IMR-90 (cell line): ENCODE data around the gene ARHGAP23. TPM values are rescaled to one million over a fixed set of nuclear protein-coding genes. Genes with fewer than 3 reads are reported as not detected.

Experiments
- ATAC-seq: fragments of 200-7000 bp; cut with Tn5 transposase; 2 replicates; pipeline ENCODE4 v1.9.1; 2020; ENCODE audit warnings: low read depth, mild to moderate bottlenecking, moderate library complexity
- BruUV-seq: library from RNA; stranded (reverse); fragments of 400-500 nt; replicated peaks from 2 replicates; lab custom pipeline; 2021; lab: Mats Ljungman, UMichigan
- CTCF ChIA-PET: fragments of 300-600 bp; formaldehyde crosslinking; extraction: SDS; loops from one replicate; lab custom pipeline; 2021; ENCODE audit warnings: antibody characterized with exemption; lab: Yijun Ruan, JAX
- POLR2A ChIA-PET: fragments of 300-600 bp; sonication (Branson Sonifier 250); formaldehyde crosslinking; loops from one replicate; lab custom pipeline; 2022; ENCODE audit warnings: antibody characterized with exemption; ENCODE audit not compliant: unreplicated experiment; lab: Charles Lee
- DNase-seq: peaks from one replicate; pipeline ENCODE4 v3.0.0; 2013
- H2AFZ ChIP-seq: replicated peaks from 2 replicates; pipeline ENCODE3; 2013; ENCODE audit warnings: low read length, mild to moderate bottlenecking; ENCODE audit not compliant: poor library complexity
- H2AK5ac ChIP-seq: 2 replicates; pipeline ENCODE4 v1.6.1; 2013; ENCODE audit warnings: low read depth, low read length, inconsistent platforms
- H2AK9ac ChIP-seq: replicated peaks from 2 replicates; pipeline ENCODE3; 2013; ENCODE audit warnings: mild to moderate bottlenecking, low read depth, low read length, moderate library complexity; ENCODE audit not compliant: poor library complexity
- H2BK120ac ChIP-seq: 2 replicates; pipeline ENCODE4 v1.6.1; 2013; ENCODE audit warnings: low read depth, low read length, inconsistent platforms
- H2BK15ac ChIP-seq: 3 replicates; pipeline ENCODE4 v1.6.1; 2013; ENCODE audit warnings: low read depth, low read length, inconsistent platforms
- H2BK20ac ChIP-seq: 2 replicates; pipeline ENCODE4 v1.6.1; 2013; ENCODE audit warnings: low read depth, mild to moderate bottlenecking, inconsistent platforms, low read length, moderate library complexity
- H2BK5ac ChIP-seq: 2 replicates; pipeline ENCODE4 v1.6.1; 2013; ENCODE audit warnings: mild to moderate bottlenecking, low read depth, low read length, inconsistent platforms; ENCODE audit not compliant: poor library complexity, severe bottlenecking
- H3K14ac ChIP-seq: replicated peaks from 2 replicates; pipeline ENCODE4 v1.6.1; 2013; ENCODE audit warnings: low read depth, low read length, inconsistent platforms
- H3K18ac ChIP-seq: 2 replicates; pipeline ENCODE4 v1.6.1; 2013; ENCODE audit warnings: low read depth, low read length, control low read depth
- H3K23ac ChIP-seq: 2 replicates; pipeline ENCODE4 v1.6.1; 2013; ENCODE audit warnings: low read depth, low read length, inconsistent platforms
- H3K27ac ChIP-seq: 2 replicates; pipeline ENCODE4 v1.5.1; 2013; ENCODE audit warnings: mild to moderate bottlenecking, control low read depth, low read length; ENCODE audit not compliant: insufficient read depth
- H3K27me3 ChIP-seq: 2 replicates; pipeline ENCODE4 v1.6.1; 2013; ENCODE audit warnings: low read length; ENCODE audit not compliant: control insufficient read depth, insufficient read depth
- H3K36me3 ChIP-seq: 2 replicates; pipeline ENCODE4 v1.6.1; 2013; ENCODE audit warnings: low read length, mixed read lengths; ENCODE audit not compliant: control insufficient read depth, insufficient read depth
- H3K4ac ChIP-seq: 2 replicates; pipeline ENCODE4 v1.6.1; 2013; ENCODE audit warnings: low read depth, low read length, inconsistent platforms
- H3K4me1 ChIP-seq: 2 replicates; pipeline ENCODE4 v1.6.1; 2013; ENCODE audit warnings: low read length, mixed read lengths; ENCODE audit not compliant: control insufficient read depth, insufficient read depth
- H3K4me2 ChIP-seq: 2 replicates; pipeline ENCODE4 v1.6.1; 2013; ENCODE audit warnings: low read depth, mild to moderate bottlenecking, control low read depth, low read length, moderate library complexity
- H3K4me3 ChIP-seq: 2 replicates; pipeline ENCODE4 v1.5.1; 2013; ENCODE audit warnings: low read depth, mild to moderate bottlenecking, control low read depth, low read length, moderate library complexity; ENCODE audit not compliant: insufficient read depth
- H3K56ac ChIP-seq: 2 replicates; pipeline ENCODE4 v1.6.1; 2013; ENCODE audit warnings: low read length, inconsistent platforms; ENCODE audit not compliant: insufficient read depth; ENCODE audit errors: extremely low read depth
- H3K79me1 ChIP-seq, 2 experiments: 2 replicates each; pipeline ENCODE4 v1.6.1; 2013; ENCODE audit warnings: low read length in 2 of 2, inconsistent platforms in 1 of 2, low read depth in 1 of 2
- H3K9ac ChIP-seq: 2 replicates; pipeline ENCODE4 v1.6.1; 2013; ENCODE audit warnings: low read depth, low read length, control low read depth
- H3K9me1 ChIP-seq: 2 replicates; pipeline ENCODE4 v1.6.1; 2013; ENCODE audit warnings: low read length, inconsistent platforms; ENCODE audit not compliant: insufficient read depth
- H3K9me3 ChIP-seq: 2 replicates; pipeline ENCODE4 v1.6.1; 2013; ENCODE audit warnings: low read length; ENCODE audit not compliant: control insufficient read depth, insufficient read depth
- H4K20me1 ChIP-seq: 2 replicates; pipeline ENCODE4 v1.6.1; 2013; ENCODE audit warnings: low read length, inconsistent platforms; ENCODE audit not compliant: insufficient read depth
- H4K5ac ChIP-seq: 2 replicates; pipeline ENCODE4 v1.6.1; 2013; ENCODE audit warnings: mild to moderate bottlenecking, low read depth, low read length, control low read depth
- H4K8ac ChIP-seq, 2 experiments: 2 replicates each; pipeline ENCODE4 v1.6.1; 2013; ENCODE audit warnings: low read depth in 2 of 2, low read length in 2 of 2, control low read depth in 1 of 2, inconsistent platforms in 1 of 2
- H4K91ac ChIP-seq: 2 replicates; pipeline ENCODE4 v1.6.1; 2013; ENCODE audit warnings: low read depth, low read length, inconsistent platforms; ENCODE audit not compliant: insufficient read depth
- BHLHE40 ChIP-seq: fragments of 150-350 bp; IDR thresholded peaks from 2 replicates; pipeline ENCODE4 v1.6.1; 2016; ENCODE audit warnings: mild to moderate bottlenecking, low read depth, low read length
- CEBPB ChIP-seq: IDR thresholded peaks from 2 replicates; pipeline ENCODE4 v1.6.1; 2012; ENCODE audit warnings: low read depth, low read length, improper control_type of control experiment
- CHD1 ChIP-seq: IDR thresholded peaks from 2 replicates; pipeline ENCODE4 v1.6.1; 2012; ENCODE audit warnings: low read depth, low read length, improper control_type of control experiment
- CTCF ChIP-seq: conservative IDR thresholded peaks from 2 replicates; pipeline ENCODE4 v1.5.1; 2012; ENCODE audit warnings: mild to moderate bottlenecking, low read depth, low read length, improper control_type of control experiment
- ELK1 ChIP-seq: fragments of 150-350 bp; IDR thresholded peaks from 2 replicates; pipeline ENCODE4 v1.6.1; 2016; ENCODE audit warnings: low read depth, mild to moderate bottlenecking, low read length, moderate library complexity, borderline replicate concordance
- FOS ChIP-seq: fragments of 150-350 bp; IDR thresholded peaks from 2 replicates; pipeline ENCODE4 v1.6.1; 2016; ENCODE audit warnings: low read depth, low read length
- MAFK ChIP-seq: IDR thresholded peaks from 2 replicates; pipeline ENCODE4 v1.6.1; 2012; ENCODE audit warnings: low read depth, low read length, improper control_type of control experiment
- MAZ ChIP-seq: IDR thresholded peaks from 2 replicates; pipeline ENCODE4 v1.6.1; 2012; ENCODE audit warnings: low read depth, mild to moderate bottlenecking, low read length, improper control_type of control experiment, moderate library complexity, borderline replicate concordance
- MXI1 ChIP-seq: IDR thresholded peaks from 2 replicates; pipeline ENCODE4 v1.6.1; 2012; ENCODE audit warnings: low read depth, mild to moderate bottlenecking, low read length, moderate library complexity, borderline replicate concordance
- NFE2L2 ChIP-seq: fragments of 150-350 bp; IDR thresholded peaks from 2 replicates; pipeline ENCODE4 v1.6.1; 2016; ENCODE audit warnings: low read depth, mild to moderate bottlenecking, low read length
- POLR2A ChIP-seq: IDR thresholded peaks from 2 replicates; pipeline ENCODE4 v1.6.1; 2012; ENCODE audit warnings: mild to moderate bottlenecking, low read depth, low read length
- RAD21 ChIP-seq: IDR thresholded peaks from 2 replicates; pipeline ENCODE4 v1.6.1; 2012; ENCODE audit warnings: low read length, improper control_type of control experiment
- RCOR1 ChIP-seq: IDR thresholded peaks from 2 replicates; pipeline ENCODE4 v1.6.1; 2012; ENCODE audit warnings: mild to moderate bottlenecking, low read length, improper control_type of control experiment; ENCODE audit not compliant: insufficient replicate concordance
- RFX5 ChIP-seq: IDR thresholded peaks from 2 replicates; pipeline ENCODE4 v1.8.0; 2012; ENCODE audit warnings: low read depth, mild to moderate bottlenecking, low read length, moderate library complexity
- SMC3 ChIP-seq: fragments of 150-350 bp; IDR thresholded peaks from 2 replicates; pipeline ENCODE4 v1.6.1; 2016; ENCODE audit warnings: low read depth, mild to moderate bottlenecking, antibody characterized with exemption, low read length, moderate library complexity
- WGBS, 2 experiments: methylation state at CpG; one replicate each; pipeline versions ENCODE4 v1.1.5 to v1.1.7; 2013; ENCODE audit warnings: missing lambda C conversion rate in 2 of 2; ENCODE audit not compliant: insufficient read length in 1 of 2; ENCODE audit errors: extremely low coverage in 2 of 2; 5-methylcytosine and 5-hydroxymethylcytosine counted together
- dilution Hi-C: fragments of 300-500 bp; cut with HindIII; formaldehyde crosslinking; loops from one replicate; pipeline ENCODE4 v1.14.3; 2018; ENCODE audit warnings: low sequenced_read_pairs; ENCODE audit not compliant: unreplicated experiment
- in situ Hi-C: fragments of 300-500 bp; cut with MboI; formaldehyde crosslinking; loops from 3 replicates; pipeline ENCODE4 v1.14.3; 2019; ENCODE audit warnings: low sequenced_read_pairs, inconsistent platforms, mixed read lengths
- intact Hi-C: fragments of 100-400 bp; cut with micrococcal nuclease; formaldehyde crosslinking; loops from 2 replicates; pipeline ENCODE4 v1.10.0; 2022
- polyA plus RNA-seq, 3 experiments: library from polyadenylated mRNA; depleted of rRNA; stranded (reverse); fragments of >200 nt; gene quantifications; 2 replicates each; pipeline ENCODE4 v1.2.3, GENCODE V29; 2012; ENCODE audit warnings: low replicate concordance in 1 of 3
- total RNA-seq: library from RNA; depleted of rRNA; stranded (reverse); fragments of >200 nt; gene quantifications from 2 replicates; pipeline ENCODE4 v1.2.3, GENCODE V29; 2012
- TF ChIP-seq, protein P1 (sequence below): fragments of 150-350 bp; IDR thresholded peaks from 2 replicates; pipeline ENCODE4 v1.6.1; 2017; ENCODE audit warnings: mild to moderate bottlenecking, antibody characterized with exemption, low read length, low read depth

ARHGAP23 gene
- total and polyA plus RNA-seq, 2 of the 4 experiments (the other 2 are of a cell fraction): 9.3 to 43.3 TPM

- no TSS peak for BruUV-seq
- WGBS, 2 experiments: no CpG with 5 or more reads among the region's 8 CpGs
- H3K23ac ChIP-seq: no peak overlapping the region
- no peak overlapping the region for H4K5ac ChIP-seq
- no peak overlapping the region for H3K14ac ChIP-seq
- no peaks in the 10 kb centered on the region for H3K9me1 ChIP-seq
- H2AK5ac ChIP-seq: no peak overlapping the region
- no peak overlapping the region for H3K4me3 ChIP-seq
- no peak overlapping the region for H2AFZ ChIP-seq
- no peak overlapping the region for H4K91ac ChIP-seq
- no peak for ATAC-seq
- no peak overlapping the region for H2BK120ac ChIP-seq
- no peak overlapping the region for H3K9ac ChIP-seq
- no peak overlapping the region for H2BK20ac ChIP-seq
- H4K8ac ChIP-seq: no peak overlapping the region
- dilution Hi-C loops: no loop called here
- H3K27me3 ChIP-seq: peaks cover 33% of the 10 kb centered on the region
- ChIA-PET POLR2A (no interaction called here), CTCF (interaction anchor here (1.6 kb wide), 1 partner anchor 22 kb away, joined by 5 read pairs; no protein-coding TSS in a partner anchor)
- intact Hi-C loops: no loop called here
- no peak overlapping the region for H3K4me2 ChIP-seq
- no peak overlapping the region for H2BK15ac ChIP-seq
- H3K4ac ChIP-seq: no peak overlapping the region
- no peaks in the 10 kb centered on the region for H3K36me3 ChIP-seq
- H2BK5ac ChIP-seq: no peak overlapping the region
- no peak overlapping the region for H3K18ac ChIP-seq
- in situ Hi-C loops: no loop called here
- no peak overlapping the region for H3K27ac ChIP-seq
- DNase-seq: no peak
- H3K9me3 ChIP-seq: no peaks in the 10 kb centered on the region
- H3K79me1 ChIP-seq: no peaks in the 10 kb centered on the region
- H3K4me1 ChIP-seq: no peaks in the 10 kb centered on the region
- H4K20me1 ChIP-seq: no peaks in the 10 kb centered on the region
- TF ChIP-seq NFE2L2 (no peak), MAZ (no peak), POLR2A (no peak), CEBPB (no peak), ELK1 (no peak), MXI1 (no peak), CHD1 (no peak), CTCF (no peak), SMC3 (no peak), FOS (no peak), BHLHE40 (no peak), RCOR1 (no peak), MAFK (no peak), RFX5 (no peak), RAD21 (no peak)
- TF ChIP-seq, protein P1, sequence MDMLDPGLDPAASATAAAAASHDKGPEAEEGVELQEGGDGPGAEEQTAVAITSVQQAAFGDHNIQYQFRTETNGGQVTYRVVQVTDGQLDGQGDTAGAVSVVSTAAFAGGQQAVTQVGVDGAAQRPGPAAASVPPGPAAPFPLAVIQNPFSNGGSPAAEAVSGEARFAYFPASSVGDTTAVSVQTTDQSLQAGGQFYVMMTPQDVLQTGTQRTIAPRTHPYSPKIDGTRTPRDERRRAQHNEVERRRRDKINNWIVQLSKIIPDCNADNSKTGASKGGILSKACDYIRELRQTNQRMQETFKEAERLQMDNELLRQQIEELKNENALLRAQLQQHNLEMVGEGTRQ: no peak
- peak overlapping the region; percentile 45 for H2AK9ac ChIP-seq
- no peak overlapping the region for H3K56ac ChIP-seq
Observed at GRCh38 chr17:38535886-38536285, 107.6 kb downstream of the ARHGAP23 start.
